HCT116 (cell line): ENCODE measurements around the gene TENM3.

Experiments used
- CTCF ChIP-seq, 3 experiments: fragments of 200-600 bp in 1 of 3; sonication (generic) in 1 of 3; IDR thresholded peaks in 2 of 3; conservative IDR thresholded peaks in 1 of 3; 2 replicates each; pipeline ENCODE4 v1.5.1; 2012 to 2017; ENCODE audit warnings: low read depth in 2 of 3, low read length in 2 of 3, antibody characterized with exemption in 1 of 3, borderline replicate concordance in 1 of 3, control low read depth in 1 of 3, mild to moderate bottlenecking in 1 of 3, mixed read lengths in 1 of 3, mixed run types in 1 of 3, moderate library complexity in 1 of 3; ENCODE audit not compliant: insufficient read depth in 1 of 3
- EGR1 ChIP-seq: IDR thresholded peaks from 2 replicates; pipeline ENCODE4 v1.6.1; 2012; ENCODE audit warnings: low read depth
- SP1 ChIP-seq: IDR thresholded peaks from 2 replicates; pipeline ENCODE4 v1.6.1; 2012; ENCODE audit warnings: low read depth
- YY1 ChIP-seq: IDR thresholded peaks from 2 replicates; pipeline ENCODE4 v1.6.1; 2011; ENCODE audit warnings: low read length, low read depth, moderate library complexity, mild to moderate bottlenecking; ENCODE audit not compliant: insufficient replicate concordance; ENCODE audit errors: extremely low read depth

GRCh38 chr4:182223708-182224107 lies 19.5 kb upstream of the TENM3 start:
- TF ChIP-seq YY1 (no peak), CTCF (IDR thresholded peaks at IDR 0.05 in 2 of 3, conservative IDR thresholded peaks at IDR 0.05 in 1 of 3; ENCODE audit: borderline replicate concordance in 1 of 3, insufficient read depth in 1 of 3, low read depth in 2 of 3, low read length in 2 of 3) (no peak), SP1 (no peak), EGR1 (no peak)
